Smooth muscle cell of the pulmonary artery (primary cell): ENCODE measurements around the gene LAMB3. TPM values are rescaled to one million over a fixed set of nuclear protein-coding genes. Genes with fewer than 3 reads are reported as not detected.

Experiments used
- total RNA-seq: library from RNA; depleted of rRNA; stranded (reverse); fragments of >200 nt; gene quantifications from 2 replicates; pipeline ENCODE4 v1.2.3, GENCODE V29; 2014

LAMB3 gene
- 40.1 and 52.3 TPM in 2 replicates for total RNA-seq

GRCh38 chr1:209652121-209652735 is at the start of gene LAMB3:
Gene LAMB3 (minus strand): TSS chr1:209652425. CDS start chr1:209650944, 1,481 bp downstream.

DNA sequence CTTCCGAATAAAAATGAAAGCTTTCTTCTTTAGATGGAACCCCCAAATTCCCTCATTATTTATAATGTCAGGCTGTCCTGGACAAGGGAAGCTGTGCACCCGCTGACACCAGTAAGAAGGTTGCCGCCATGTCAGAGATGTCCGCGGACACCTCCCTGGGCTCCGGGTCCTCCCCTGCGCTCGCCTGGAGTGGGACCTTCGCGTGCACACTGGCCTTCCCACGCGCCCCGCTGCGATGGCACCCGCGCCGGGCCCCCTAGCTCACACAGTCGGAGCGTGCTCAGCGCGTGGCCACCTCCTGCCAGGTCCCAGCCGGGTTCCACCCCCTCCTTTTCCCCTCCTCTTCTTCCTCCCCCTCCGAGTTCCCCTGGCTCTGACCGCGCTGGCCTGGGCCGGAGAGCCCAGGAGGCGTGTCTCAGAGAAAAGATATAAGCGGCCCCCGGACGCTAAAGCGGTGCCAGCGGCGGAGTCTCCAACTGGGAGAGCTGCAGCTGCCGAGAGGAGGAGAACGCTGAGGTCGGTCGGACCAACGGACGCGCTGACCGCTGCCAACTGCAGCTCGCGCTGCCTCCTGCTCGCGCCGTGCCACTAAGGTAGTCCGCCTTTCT is 22.8 kb upstream of the LAMB3 start, which contains the start of gene G0S2:
G0S2 (plus strand) TSS at position 456 of the 608 bp plus-strand sequence. CDS start 273 bp downstream, outside the sequence.

DNA sequence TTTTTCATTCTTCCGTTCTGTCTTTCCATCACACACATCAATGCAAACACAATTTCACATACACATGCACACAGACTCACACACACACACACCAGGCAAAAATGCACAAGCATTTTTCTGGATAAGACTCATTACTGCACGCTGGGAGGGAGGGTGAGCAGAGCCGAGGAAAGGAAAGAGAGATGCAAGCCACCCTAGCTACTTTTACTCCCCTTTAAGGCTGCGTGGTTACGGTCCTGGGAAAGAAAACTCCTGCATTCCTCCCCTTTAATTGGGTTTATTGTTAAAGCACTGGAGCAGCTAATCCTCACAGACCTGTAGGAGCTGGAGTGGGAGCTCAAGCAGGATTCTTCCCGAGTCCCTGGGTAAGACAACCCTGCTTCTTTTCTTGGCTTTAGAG is 68.8 kb downstream of the LAMB3 start, which contains the start of gene CAMK1G:
CAMK1G (plus strand) TSS at position 307 of the 400 bp plus-strand sequence. CDS start 11,270 bp downstream, outside the sequence.

Other genes with a start within 250 kb of the LAMB3 start
- 0.23 and 2.3 TPM in 2 replicates for gene CAMK1G, start 68.7 kb downstream of the LAMB3 start, total RNA-seq
- 7.8 and 22.4 TPM in 2 replicates for gene G0S2, start 23.0 kb upstream of the LAMB3 start, total RNA-seq
- gene HSD11B1, start 52.4 kb upstream of the LAMB3 start, total RNA-seq: 3.3 and 9.6 TPM in 2 replicates
- gene TRAF3IP3, start 103.6 kb upstream of the LAMB3 start, total RNA-seq: not detected in 2 replicates
- 2.4 and 2.6 TPM in 2 replicates for gene C1orf74, start 132.1 kb upstream of the LAMB3 start, total RNA-seq
- 2.7 and 4.1 TPM in 2 replicates for gene IRF6, start 153.7 kb upstream of the LAMB3 start, total RNA-seq
- 11.1 and 13.1 TPM in 2 replicates for gene UTP25, start 175.5 kb upstream of the LAMB3 start, total RNA-seq